NCI-H2227 (cell line): ENCODE measurements around the gene CCDC9.
A peak's percentile ranks its signal among the peaks of the same experiment; 100 is the strongest.
"Not testable (repeated sequence)": the region's sequence is repeated elsewhere in the genome, so short reads cannot be mapped to it uniquely, and the experiment has no call there.

ENCODE experiments used
- DNase-seq: peaks from one replicate; lab custom pipeline; 2025; ENCODE audit not compliant: unreplicated experiment; lab: John Stamatoyannopoulos, UW

CCDC9 gene

DNA sequence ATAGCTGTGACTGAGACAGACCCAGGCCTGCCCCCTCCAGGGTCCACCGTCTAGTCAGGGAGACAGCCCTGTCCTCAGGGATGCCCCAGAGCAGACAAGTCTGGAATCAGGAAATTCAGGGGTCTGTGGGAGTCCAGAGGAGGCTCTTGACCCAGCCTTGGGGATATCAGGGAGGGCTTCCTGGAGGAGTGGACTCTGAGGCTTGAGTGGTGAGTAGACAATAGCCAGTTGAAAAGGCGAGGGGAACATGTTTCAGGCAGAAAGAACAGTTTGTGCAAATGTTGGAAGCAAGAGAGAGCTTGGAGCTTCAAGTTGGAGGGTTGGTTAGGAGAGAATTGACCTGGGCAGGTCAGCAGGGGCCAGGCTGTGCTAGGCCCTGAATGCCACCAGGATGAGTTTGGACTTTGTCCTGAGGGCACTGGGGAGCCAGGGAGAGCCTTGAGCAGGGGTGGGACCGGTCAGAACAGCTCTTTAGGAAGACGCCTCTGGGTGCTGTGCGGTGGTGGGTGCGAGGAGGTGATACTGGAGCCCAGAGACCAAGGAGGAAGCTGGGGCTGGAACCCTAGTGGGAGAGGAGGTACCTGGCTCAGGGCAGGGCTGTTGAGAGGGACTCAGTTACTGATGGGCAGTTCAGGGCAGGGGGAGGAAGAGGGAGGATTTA lies 2.7 kb downstream of the CCDC9 start:
- DNase-seq = no peak

GRCh38 chr19:47260476-47260875 lies 4.2 kb downstream of the CCDC9 start:
- DNase-seq = no peak

GRCh38 chr19:47261946-47262793 lies 5.8 kb downstream of the CCDC9 start:
- not testable (repeated sequence) for DNase-seq

DNA sequence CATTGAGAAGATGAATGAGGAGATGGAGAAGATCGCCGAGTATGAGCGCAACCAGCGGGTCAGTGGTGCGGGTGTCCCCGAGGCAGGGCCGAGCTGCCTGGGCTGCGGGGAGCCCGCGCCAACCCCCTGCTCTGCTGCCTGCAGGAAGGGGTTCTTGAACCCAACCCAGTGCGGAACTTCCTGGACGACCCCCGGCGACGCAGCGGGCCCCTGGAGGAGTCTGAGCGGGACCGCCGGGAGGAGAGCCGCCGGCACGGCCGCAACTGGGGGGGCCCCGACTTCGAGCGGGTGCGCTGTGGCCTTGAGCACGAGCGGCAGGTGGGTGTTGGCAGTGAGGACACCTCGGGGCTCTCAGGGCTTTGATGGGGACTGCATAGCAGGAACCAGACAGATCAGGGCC lies 8.3 kb downstream of the CCDC9 start:
- no peak for DNase-seq

DNA sequence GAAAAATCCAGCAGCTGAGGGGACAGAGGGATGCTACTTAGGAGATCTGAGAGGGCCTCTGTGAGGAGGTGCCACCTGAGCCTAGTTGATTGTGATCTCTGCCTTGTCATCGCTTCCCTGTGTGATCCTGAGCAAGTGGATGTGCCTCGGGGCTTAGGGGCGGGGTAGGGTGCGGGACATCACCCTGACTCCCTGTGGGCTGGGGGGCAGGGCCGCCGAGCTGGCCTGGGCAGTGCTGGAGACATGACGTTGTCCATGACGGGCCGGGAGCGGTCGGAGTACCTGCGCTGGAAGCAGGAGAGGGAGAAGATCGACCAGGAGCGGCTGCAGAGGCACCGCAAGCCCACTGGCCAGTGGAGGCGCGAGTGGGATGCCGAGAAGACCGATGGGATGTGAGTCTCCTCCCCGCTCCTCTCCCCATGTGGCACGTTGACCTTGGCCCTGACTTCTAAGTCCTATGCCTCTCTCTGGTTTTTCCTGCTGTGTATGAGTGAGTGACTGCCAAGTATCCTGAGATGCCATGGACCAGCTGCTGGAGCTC lies 10.1 kb downstream of the CCDC9 start:
- no peak for DNase-seq

GRCh38 chr19:47267350-47267759 lies 11.0 kb downstream of the CCDC9 start:
- no peak for DNase-seq

DNA sequence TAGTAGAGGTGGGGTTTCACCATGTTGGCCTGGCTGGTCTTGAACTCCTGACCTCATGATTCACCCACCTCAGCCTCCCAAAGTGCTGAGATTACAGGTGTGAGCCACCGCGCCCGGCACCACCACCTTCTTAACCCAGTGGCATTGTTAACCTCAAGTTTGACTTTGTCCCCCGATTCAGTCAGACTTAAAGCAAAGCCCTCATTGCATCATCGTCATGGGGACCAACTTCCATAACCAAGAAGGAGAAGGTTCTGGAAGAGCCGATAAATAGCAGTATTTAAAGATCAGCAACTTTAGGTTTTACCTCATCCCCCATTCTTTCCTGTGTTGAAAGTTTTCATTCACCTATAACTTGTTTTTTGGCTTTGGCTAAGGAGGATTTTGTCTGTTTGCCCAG lies 11.7 kb downstream of the CCDC9 start:
- no peak for DNase-seq

DNA sequence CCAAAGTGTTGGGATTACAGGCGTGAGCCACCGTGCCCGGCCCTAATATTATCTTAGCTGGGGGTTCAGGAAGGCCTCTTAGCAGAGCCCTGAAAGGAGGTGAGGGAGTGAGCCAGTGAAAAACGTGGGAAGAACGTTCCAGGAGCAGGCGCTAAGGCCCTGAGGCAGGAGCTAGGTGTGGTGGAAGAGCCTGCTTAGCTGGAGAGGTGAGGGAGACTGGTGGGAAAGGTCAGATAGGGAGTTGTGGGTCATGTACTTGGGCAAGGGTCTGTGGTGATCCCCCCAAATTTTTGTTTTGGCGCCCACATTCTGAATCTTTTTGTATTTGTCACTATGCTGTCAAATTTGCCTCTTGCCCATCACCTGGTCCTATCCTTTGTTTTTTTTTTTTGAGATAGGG lies 13.3 kb downstream of the CCDC9 start:
- no peak for DNase-seq

DNA sequence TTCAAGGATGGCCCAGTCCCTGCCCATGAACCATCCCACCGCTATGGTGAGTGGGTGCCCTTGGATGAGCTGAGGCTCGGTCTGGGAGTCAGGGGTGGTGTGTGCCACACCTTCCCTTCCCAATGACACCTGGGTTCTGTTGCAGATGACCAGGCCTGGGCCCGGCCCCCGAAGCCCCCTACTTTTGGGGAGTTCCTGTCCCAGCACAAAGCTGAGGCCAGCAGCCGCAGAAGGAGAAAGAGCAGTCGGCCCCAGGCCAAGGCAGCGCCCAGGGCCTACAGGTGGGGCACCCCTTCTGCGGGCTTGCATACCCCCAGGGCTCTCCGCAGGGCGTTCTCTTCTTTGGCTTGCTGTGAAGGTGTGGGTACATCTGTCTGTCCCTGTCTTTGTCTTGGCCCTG lies 14.1 kb downstream of the CCDC9 start:
- no peak for DNase-seq

GRCh38 chr19:47271949-47272348 lies 15.6 kb downstream of the CCDC9 start:
- no peak for DNase-seq

- no peak for DNase-seq
Measured at GRCh38 chr19:47272448-47273312, 16.4 kb downstream of the CCDC9 start.

GRCh38 chr19:47273313-47274070 lies 17.2 kb downstream of the CCDC9 start:
- peak; percentile 90 for DNase-seq

DNA sequence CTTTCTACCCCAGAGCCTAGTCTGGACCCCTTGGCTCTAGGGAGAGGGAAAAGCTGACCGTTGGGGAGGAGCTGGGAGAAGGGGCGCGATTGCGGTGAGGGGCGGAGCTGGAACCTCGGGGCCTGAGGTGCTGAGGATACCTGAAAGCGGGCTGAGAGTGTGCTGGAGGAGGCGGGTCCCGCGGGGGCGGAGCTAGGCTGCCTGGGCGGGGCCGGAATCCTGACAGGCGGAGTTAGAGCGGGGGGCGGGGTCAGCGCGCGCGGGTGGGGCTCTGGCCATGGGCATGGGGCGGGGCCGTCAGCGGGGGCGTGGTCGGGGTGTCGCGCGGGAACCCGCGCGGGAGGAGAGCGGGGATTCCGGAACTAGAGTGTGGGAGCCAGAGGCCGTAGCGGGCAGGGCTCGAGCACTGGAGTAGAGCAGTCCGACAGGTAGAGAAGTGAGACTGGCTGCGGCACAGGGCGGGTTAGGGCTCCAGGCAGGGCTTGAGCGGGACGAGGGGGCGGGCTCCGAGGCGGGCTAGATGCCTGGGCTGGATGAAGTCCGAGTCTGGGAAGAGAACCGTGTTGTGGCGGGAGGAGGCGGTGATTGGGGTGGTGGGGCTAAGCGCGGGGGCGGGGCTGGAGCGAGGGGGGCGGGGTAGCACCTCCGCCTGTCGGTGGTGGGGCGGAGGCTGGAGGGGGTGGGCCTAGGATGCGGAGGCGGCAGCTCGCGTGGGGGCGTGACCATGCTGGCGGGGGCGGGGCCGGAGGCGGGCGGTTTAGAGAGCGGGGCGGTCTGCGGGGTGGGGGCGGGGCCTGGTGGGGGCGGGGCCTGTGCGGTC lies 18.0 kb downstream of the CCDC9 start, which contains the start of gene INAFM1:
TSS of gene INAFM1 (plus strand) at position 815 of the 820 bp plus-strand sequence. CDS start 35 bp downstream, outside the sequence.
- peak; percentile 89 for DNase-seq

DNA sequence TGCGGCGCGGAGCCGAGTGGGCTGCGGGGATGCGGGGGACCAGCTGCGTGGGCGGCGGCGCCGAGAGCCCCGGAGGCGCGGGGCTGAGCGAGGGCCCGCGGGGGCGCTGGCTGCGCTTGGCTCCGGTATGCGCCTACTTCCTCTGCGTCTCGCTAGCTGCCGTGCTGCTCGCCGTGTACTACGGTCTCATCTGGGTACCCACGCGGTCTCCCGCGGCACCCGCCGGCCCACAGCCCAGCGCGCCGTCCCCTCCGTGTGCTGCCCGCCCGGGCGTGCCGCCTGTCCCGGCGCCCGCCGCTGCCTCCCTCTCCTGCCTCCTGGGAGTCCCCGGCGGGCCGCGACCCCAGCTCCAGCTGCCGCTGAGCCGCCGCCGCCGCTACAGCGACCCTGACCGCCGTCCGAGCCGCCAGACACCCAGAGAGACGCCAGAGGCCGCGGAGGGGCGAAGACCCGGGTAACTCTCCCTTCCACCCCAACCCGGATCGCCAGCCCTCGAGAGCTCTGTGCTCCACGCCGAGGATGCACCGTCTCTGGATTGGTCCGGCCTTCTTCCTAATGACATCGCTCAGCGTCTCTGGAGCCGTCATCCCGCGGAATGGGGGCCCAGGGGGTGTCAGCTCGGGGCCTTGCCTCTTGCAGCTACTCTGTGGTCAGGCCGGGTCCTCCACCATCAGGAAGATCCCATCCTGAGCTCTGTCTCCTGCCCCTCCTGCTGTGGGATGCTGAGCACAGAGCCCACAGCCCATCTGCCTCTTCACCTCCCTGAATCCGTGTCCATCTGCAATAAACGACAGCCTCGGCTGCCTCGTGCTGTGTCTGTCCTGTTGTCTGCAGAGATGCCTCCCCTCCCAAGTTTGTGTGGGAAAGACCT lies 18.8 kb downstream of the CCDC9 start:
- peak; percentile 51 for DNase-seq

- DNase-seq = peak; percentile 48
Measured at GRCh38 chr19:47275791-47276461, 19.6 kb downstream of the CCDC9 start.

GRCh38 chr19:47276513-47276912 lies 20.2 kb downstream of the CCDC9 start:
- DNase-seq = not testable (repeated sequence)

DNA sequence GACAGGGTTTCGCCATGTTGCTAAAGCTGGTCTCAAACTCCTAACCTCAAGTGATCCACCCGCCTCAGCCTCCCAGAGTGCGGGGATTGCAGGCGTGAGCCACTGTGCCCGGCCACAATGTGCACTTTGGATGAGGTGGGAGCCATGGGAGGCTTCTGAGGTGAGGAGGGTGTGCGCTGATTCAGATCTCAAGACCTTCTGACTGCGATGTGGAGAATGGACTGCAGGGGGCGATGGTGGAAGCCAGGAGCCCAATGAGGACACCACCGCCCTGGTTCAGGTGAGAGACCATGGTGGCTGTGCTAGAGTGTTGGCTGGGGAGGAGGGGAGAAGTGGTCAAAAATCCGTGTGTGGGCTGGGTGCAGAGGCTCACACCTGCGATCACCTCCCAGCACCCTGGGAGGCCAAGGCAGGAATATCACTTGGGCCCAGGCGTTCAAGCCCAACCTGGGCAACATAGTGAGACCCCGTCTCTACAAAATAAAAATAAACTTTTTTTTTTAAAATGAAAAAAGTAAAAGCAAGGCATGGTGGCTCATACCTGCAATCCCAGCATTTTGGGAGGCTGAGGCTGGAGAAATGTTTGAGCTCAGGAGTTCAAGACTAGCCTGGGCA lies 24.0 kb downstream of the CCDC9 start:
- peak; percentile 37 for DNase-seq
